ENCODE measurements around the gene ADNP. TPM values are rescaled to one million over a fixed set of nuclear protein-coding genes. Genes with fewer than 3 reads are reported as not detected.

ADNP gene
- total RNA-seq, 1 donor from 2014 or later = 165 TPM

DNA sequence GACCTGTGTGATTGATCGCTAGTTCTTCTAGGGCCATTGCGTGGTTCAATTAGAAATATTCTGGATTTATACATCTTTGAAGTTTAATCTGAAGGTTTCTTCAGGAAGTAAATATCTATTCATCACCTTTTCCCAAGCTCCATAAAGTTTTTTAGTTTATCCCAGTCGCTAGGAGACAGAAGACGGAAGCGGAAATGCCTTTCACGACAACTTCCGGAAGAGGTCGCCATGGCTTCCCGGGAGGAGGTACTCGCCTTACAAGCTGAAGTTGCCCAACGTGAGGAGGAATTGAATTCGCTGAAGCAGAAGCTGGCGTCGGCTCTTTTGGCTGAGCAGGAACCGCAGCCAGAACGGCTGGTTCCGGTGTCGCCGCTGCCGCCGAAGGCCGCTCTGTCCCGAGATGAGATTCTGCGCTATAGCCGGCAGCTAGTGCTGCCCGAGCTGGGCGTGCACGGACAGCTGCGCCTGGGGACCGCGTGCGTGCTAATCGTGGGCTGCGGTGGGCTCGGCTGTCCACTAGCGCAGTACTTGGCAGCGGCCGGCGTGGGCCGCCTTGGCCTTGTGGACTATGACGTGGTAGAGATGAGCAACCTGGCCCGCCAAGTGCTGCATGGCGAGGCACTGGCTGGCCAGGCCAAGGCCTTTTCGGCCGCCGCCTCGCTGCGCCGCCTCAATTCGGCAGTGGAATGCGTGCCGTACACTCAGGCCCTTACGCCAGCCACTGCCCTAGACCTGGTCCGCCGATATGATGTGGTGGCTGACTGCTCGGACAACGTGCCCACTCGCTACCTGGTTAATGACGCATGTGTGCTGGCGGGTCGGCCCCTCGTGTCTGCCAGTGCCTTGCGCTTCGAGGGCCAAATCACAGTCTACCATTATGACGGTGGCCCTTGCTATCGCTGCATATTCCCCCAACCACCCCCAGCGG is 27.6 kb upstream of the ADNP start, which contains the start of gene MOCS3:
Gene MOCS3 (plus strand): TSS at position 204 of the 928 bp plus-strand sequence. CDS start 25 bp downstream, at position 229.
- Mint-ChIP-seq H3K9me3 (peaks cover 8% of the 10 kb centered on the region), H3K27ac (peak within 1 kb of the TSS; percentile 100), H3K36me3 (peaks cover 19% of the 10 kb centered on the region), H3K4me1 (peaks cover 40% of the 10 kb centered on the region), H3K27me3 (ENCODE audit: low read depth) (no peaks in the 10 kb centered on the region), H3K4me3 (peak within 1 kb of the TSS; percentile 97)
- DNase-seq (ENCODE audit: low spot score in 2 of 2, unreplicated experiment in 2 of 2) = peak in 1 of 2 experiments; percentile 64
- TF ChIP-seq, protein P1, sequence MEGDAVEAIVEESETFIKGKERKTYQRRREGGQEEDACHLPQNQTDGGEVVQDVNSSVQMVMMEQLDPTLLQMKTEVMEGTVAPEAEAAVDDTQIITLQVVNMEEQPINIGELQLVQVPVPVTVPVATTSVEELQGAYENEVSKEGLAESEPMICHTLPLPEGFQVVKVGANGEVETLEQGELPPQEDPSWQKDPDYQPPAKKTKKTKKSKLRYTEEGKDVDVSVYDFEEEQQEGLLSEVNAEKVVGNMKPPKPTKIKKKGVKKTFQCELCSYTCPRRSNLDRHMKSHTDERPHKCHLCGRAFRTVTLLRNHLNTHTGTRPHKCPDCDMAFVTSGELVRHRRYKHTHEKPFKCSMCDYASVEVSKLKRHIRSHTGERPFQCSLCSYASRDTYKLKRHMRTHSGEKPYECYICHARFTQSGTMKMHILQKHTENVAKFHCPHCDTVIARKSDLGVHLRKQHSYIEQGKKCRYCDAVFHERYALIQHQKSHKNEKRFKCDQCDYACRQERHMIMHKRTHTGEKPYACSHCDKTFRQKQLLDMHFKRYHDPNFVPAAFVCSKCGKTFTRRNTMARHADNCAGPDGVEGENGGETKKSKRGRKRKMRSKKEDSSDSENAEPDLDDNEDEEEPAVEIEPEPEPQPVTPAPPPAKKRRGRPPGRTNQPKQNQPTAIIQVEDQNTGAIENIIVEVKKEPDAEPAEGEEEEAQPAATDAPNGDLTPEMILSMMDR (IDR thresholded peaks at IDR 0.05; ENCODE audit: unreplicated experiment) = peak; percentile 37

DNA sequence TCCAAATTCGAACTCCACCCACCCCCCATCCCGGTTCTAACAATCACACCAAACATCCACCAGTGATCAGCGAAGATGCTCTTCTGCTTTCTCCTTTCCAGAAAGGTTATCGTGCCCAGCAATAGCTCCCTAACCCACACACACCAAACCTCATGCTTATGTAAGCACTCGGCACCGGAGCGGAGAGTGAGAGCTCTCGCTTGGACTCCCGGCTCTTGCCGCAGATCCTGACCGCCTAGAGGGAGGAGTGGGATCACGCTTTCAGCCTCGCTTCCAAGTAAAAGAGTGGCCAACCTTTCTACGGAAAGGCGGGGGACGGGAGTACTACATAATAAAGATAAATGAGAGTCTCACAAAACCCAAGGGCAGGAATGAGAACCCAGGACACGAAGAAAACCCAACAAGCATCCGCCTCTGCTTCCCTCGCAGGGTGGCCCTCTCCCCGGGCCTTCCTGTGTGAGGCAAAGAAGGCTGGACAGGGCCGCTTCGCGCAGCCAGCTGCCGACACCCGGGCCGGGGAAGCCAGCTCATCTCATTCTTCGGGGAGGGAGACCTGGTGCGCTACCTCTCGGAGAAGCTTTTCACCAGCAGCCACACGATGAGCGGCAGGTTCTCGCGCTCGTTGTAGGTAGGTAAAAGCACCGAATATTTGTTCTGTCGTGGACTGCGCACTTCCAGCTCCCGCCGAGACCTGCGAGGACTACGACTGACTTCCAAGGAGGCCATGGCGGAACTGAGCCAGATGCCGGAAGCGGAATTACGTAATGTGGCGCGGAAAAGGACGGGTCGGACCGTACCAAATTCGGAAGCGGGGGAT is 26.8 kb upstream of the ADNP start, which contains the start of gene DPM1:
Gene DPM1 (minus strand): TSS at position 735 of the 817 bp plus-strand sequence. CDS start 9 bp downstream, at position 726.
- H3K4me1 Mint-ChIP-seq = peaks cover 40% of the 10 kb centered on the region
- TF ChIP-seq, protein P1 (IDR thresholded peaks at IDR 0.05; ENCODE audit: unreplicated experiment) = no peak

DNA sequence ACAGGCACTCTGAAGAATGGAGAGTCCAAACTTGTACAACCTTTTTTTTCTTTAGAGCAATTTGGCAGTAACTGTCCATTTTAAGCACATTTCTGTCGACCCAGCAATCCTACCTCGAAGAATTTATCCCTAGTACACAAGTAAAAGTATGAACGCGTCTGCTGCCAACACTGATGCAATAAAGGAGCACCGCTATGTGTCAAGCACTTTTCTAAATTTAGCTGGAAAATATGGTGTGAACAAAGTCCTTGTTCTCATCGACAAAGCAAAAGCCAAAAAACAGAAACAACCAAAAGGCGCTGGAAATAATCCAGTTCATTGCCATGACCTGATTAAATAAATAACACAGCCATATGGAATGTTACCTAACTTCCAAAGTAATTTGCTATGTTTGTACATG is 26.0 kb upstream of the ADNP start:
- Mint-ChIP-seq H3K36me3 (peaks cover 17% of the 10 kb centered on the region), H3K4me3 (peak overlapping the region; percentile 97), H3K4me1 (peaks cover 40% of the 10 kb centered on the region), H3K27ac (peak overlapping the region; percentile 100), H3K27me3 (ENCODE audit: low read depth) (no peaks in the 10 kb centered on the region), H3K9me3 (peaks cover 6% of the 10 kb centered on the region)
- TF ChIP-seq, protein P1 (IDR thresholded peaks at IDR 0.05; ENCODE audit: unreplicated experiment) = no peak
- DNase-seq (ENCODE audit: low spot score in 2 of 2, unreplicated experiment in 2 of 2) = no peak

More for the DNA sequence above, 26.8 kb upstream of the ADNP start, which contains the start of gene DPM1:
- peak within 1 kb of the TSS; percentile 97 for H3K4me3 Mint-ChIP-seq
- DNase-seq (ENCODE audit: low spot score in 2 of 2, unreplicated experiment in 2 of 2) = peak; percentile 72 to 86
- no peaks in the 10 kb centered on the region for H3K27me3 Mint-ChIP-seq (ENCODE audit: low read depth)
- H3K36me3 Mint-ChIP-seq = peaks cover 19% of the 10 kb centered on the region
- peak within 1 kb of the TSS; percentile 100 for H3K27ac Mint-ChIP-seq
- peaks cover 8% of the 10 kb centered on the region for H3K9me3 Mint-ChIP-seq

DNA sequence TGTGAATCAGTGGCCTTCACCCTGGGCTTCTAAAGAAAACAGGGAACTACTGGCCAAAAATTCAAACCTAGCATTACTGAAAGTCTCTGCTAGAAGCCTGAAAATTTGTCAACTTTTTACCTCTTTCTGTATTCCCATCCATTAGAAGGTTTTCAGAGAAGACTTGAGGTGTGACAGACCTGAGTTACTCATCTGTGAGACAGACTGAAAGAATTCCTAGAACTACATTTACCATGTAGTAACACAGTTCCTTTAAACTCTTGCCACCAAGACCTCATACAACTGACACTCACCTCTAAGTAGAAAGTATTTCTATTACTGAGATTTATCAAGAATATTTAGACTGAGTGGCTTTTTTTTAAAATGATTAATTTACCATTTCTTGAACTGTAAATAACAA is 22.6 kb upstream of the ADNP start:
- H3K36me3 Mint-ChIP-seq = peaks cover 8% of the 10 kb centered on the region
- no peaks in the 10 kb centered on the region for H3K9me3 Mint-ChIP-seq

DNA sequence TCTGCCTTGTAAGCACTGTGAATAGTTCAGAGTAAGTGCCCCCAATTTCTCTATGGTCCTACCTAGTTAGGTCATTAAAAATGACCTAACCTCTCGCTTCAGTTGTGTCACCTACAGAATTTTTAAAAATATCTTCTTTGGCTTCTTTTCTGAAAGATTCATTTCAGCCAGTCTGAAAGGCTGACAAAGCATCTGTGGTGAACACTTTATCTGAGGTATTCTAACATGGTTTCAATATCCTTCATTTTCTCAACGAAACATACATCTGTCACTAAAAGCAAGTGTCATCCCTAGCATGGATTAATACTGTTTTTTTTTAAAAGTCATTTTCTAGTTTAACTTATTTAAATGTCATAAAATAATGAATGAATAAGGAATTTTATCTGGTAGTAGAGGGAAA is 22.0 kb upstream of the ADNP start:
- Mint-ChIP-seq H3K9me3 (no peaks in the 10 kb centered on the region), H3K27me3 (ENCODE audit: low read depth) (no peaks in the 10 kb centered on the region), H3K4me1 (peaks cover 21% of the 10 kb centered on the region), H3K4me3 (no peak overlapping the region), H3K36me3 (peaks cover 7% of the 10 kb centered on the region), H3K27ac (no peak overlapping the region)
- no peak for DNase-seq (ENCODE audit: low spot score in 2 of 2, unreplicated experiment in 2 of 2)
- TF ChIP-seq, protein P1 (IDR thresholded peaks at IDR 0.05; ENCODE audit: unreplicated experiment) = no peak

More for the DNA sequence above, 22.6 kb upstream of the ADNP start:
- Mint-ChIP-seq H3K27me3 (ENCODE audit: low read depth) (no peaks in the 10 kb centered on the region), H3K4me3 (no peak overlapping the region), H3K4me1 (peaks cover 23% of the 10 kb centered on the region), H3K27ac (no peak overlapping the region)
- DNase-seq (ENCODE audit: low spot score in 2 of 2, unreplicated experiment in 2 of 2) = no peak
- TF ChIP-seq, protein P1 (IDR thresholded peaks at IDR 0.05; ENCODE audit: unreplicated experiment) = no peak

All from mesothelial cell of epicardium (in vitro differentiated cells).